ENCODE measurements around the gene MBP.

Gene MBP

GRCh38 chr18:77151033-77151771, 18.6 kb upstream of the MBP start:
- no peak for TF ChIP-seq CTCF (IDR thresholded peaks at IDR 0.05)
- Histone ChIP-seq H3K4me3 (ENCODE audit: low read depth in 1 of 2, low read length in 1 of 2) (no peak overlapping the region), H3K27me3 (no peaks in the 10 kb centered on the region), H3K36me3 (no peaks in the 10 kb centered on the region), H3K9me3 (no peaks in the 10 kb centered on the region), H3K27ac (no peak overlapping the region), H3K4me1 (ENCODE audit: control insufficient read depth in 1 of 2, insufficient read depth in 1 of 2, low read depth in 1 of 2, low read length in 1 of 2) (no peaks in the 10 kb centered on the region)

- TF ChIP-seq CTCF (IDR thresholded peaks at IDR 0.05): no peak
- no peaks in the 10 kb centered on the region for H3K9me3 ChIP-seq
- no peak overlapping the region for H3K4me3 ChIP-seq (ENCODE audit: low read depth in 1 of 2, low read length in 1 of 2)
- H3K36me3 ChIP-seq: no peaks in the 10 kb centered on the region
- no peak overlapping the region for H3K27ac ChIP-seq
- H3K27me3 ChIP-seq: no peaks in the 10 kb centered on the region
- no peaks in the 10 kb centered on the region for H3K4me1 ChIP-seq (ENCODE audit: control insufficient read depth in 1 of 2, insufficient read depth in 1 of 2, low read depth in 1 of 2, low read length in 1 of 2)
Observed at GRCh38 chr18:77150588-77150987, 18.0 kb upstream of the MBP start.

- Histone ChIP-seq H3K36me3 (no peaks in the 10 kb centered on the region), H3K27me3 (no peaks in the 10 kb centered on the region), H3K4me3 (ENCODE audit: low read depth in 1 of 2, low read length in 1 of 2) (no peak overlapping the region), H3K4me1 (ENCODE audit: control insufficient read depth in 1 of 2, insufficient read depth in 1 of 2, low read depth in 1 of 2, low read length in 1 of 2) (no peaks in the 10 kb centered on the region), H3K27ac (no peak overlapping the region), H3K9me3 (no peaks in the 10 kb centered on the region)
- TF ChIP-seq CTCF (IDR thresholded peaks at IDR 0.05): no peak
Observed at GRCh38 chr18:77148289-77148688, 15.7 kb upstream of the MBP start.

- TF ChIP-seq CTCF (IDR thresholded peaks at IDR 0.05): no peak
- H3K9me3 ChIP-seq: no peaks in the 10 kb centered on the region
- H3K27me3 ChIP-seq: no peaks in the 10 kb centered on the region
- no peaks in the 10 kb centered on the region for H3K36me3 ChIP-seq
- H3K27ac ChIP-seq: no peak overlapping the region
- H3K4me3 ChIP-seq (ENCODE audit: low read depth in 1 of 2, low read length in 1 of 2): no peak overlapping the region
- H3K4me1 ChIP-seq (ENCODE audit: control insufficient read depth in 1 of 2, insufficient read depth in 1 of 2, low read depth in 1 of 2, low read length in 1 of 2): no peaks in the 10 kb centered on the region
Observed at GRCh38 chr18:77147418-77147852, 14.9 kb upstream of the MBP start.

GRCh38 chr18:77146249-77147080, 13.9 kb upstream of the MBP start:
- no peak for TF ChIP-seq CTCF (IDR thresholded peaks at IDR 0.05)
- H3K4me3 ChIP-seq (ENCODE audit: low read depth in 1 of 2, low read length in 1 of 2): no peak overlapping the region
- H3K27me3 ChIP-seq: no peaks in the 10 kb centered on the region
- H3K4me1 ChIP-seq (ENCODE audit: control insufficient read depth in 1 of 2, insufficient read depth in 1 of 2, low read depth in 1 of 2, low read length in 1 of 2): peaks cover 0 to 2% of the 10 kb centered on the region in 2 experiments
- no peaks in the 10 kb centered on the region for H3K9me3 ChIP-seq
- H3K36me3 ChIP-seq: no peaks in the 10 kb centered on the region
- H3K27ac ChIP-seq: no peak overlapping the region

Measured in neutrophil (primary cell).